Keratinocyte (primary cell): ENCODE results near the gene CHST8. TPM values are rescaled to one million over a fixed set of nuclear protein-coding genes. Genes with fewer than 3 reads are reported as not detected.

Experiments
- DNase-seq: peaks from one replicate; pipeline ENCODE4 v3.0.0-alpha.2; 2011; ENCODE audit warnings: low read depth, missing footprints, low spot score
- FAIRE-seq: peaks from 2 replicates; lab custom pipeline; 2011; peaks lifted over from hg19 to GRCh38; lab: Jason Lieb, UNC
- H2AFZ ChIP-seq: 2 replicates; pipeline ENCODE4 v1.6.0; 2012; ENCODE audit warnings: low read length, control low read depth, inconsistent platforms; ENCODE audit not compliant: control insufficient read depth
- H3K27ac ChIP-seq: 2 replicates; pipeline ENCODE4 v1.5.1; 2011; ENCODE audit warnings: low read length; ENCODE audit not compliant: control insufficient read depth, insufficient read depth
- H3K27me3 ChIP-seq: 3 replicates; pipeline ENCODE4 v1.6.0; 2011; ENCODE audit warnings: low read length; ENCODE audit not compliant: control insufficient read depth, insufficient read depth; ENCODE audit errors: extremely low read depth
- H3K36me3 ChIP-seq, 2 experiments: 2 replicates in 1 of 2; 3 replicates in 1 of 2; pipeline ENCODE4 v1.5.1; 2011; ENCODE audit warnings: low read length in 2 of 2, mild to moderate bottlenecking in 1 of 2; ENCODE audit not compliant: control insufficient read depth in 2 of 2, insufficient read depth in 2 of 2; ENCODE audit errors: extremely low read depth in 1 of 2
- H3K4me1 ChIP-seq: 3 replicates; pipeline ENCODE4 v1.5.1; 2011; ENCODE audit warnings: low read length; ENCODE audit not compliant: control insufficient read depth, insufficient read depth; ENCODE audit errors: extremely low read depth
- H3K4me2 ChIP-seq: 3 replicates; pipeline ENCODE4 v1.6.0; 2011; ENCODE audit warnings: low read depth, low read length; ENCODE audit not compliant: control insufficient read depth, insufficient read depth; ENCODE audit errors: extremely low read depth
- H3K4me3 ChIP-seq, 3 experiments: fragments of 200-600 bp in 1 of 3; sonication (generic) in 1 of 3; 2 replicates in 2 of 3; 3 replicates in 1 of 3; pipeline ENCODE4 v1.5.1; 2011 to 2016; ENCODE audit warnings: low read length in 3 of 3, mild to moderate bottlenecking in 3 of 3, control low read depth in 2 of 3, inconsistent platforms in 1 of 3, low read depth in 1 of 3, mixed read lengths in 1 of 3, mixed run types in 1 of 3, moderate library complexity in 1 of 3; ENCODE audit not compliant: control insufficient read depth in 2 of 3, insufficient read depth in 2 of 3; ENCODE audit errors: extremely low read depth in 1 of 3
- H3K79me2 ChIP-seq: 2 replicates; pipeline ENCODE4 v1.6.0; 2012; ENCODE audit warnings: low read length; ENCODE audit not compliant: control insufficient read depth, insufficient read depth
- H3K9ac ChIP-seq: 3 replicates; pipeline ENCODE4 v1.6.0; 2011; ENCODE audit warnings: low read length; ENCODE audit not compliant: control insufficient read depth, insufficient read depth; ENCODE audit errors: extremely low read depth
- H3K9me1 ChIP-seq: 3 replicates; pipeline ENCODE4 v1.6.0; 2011; ENCODE audit warnings: low read length; ENCODE audit not compliant: control insufficient read depth, insufficient read depth; ENCODE audit errors: extremely low read depth
- H3K9me3 ChIP-seq: 2 replicates; pipeline ENCODE4 v1.5.1; 2012; ENCODE audit warnings: low read depth, low read length; ENCODE audit not compliant: control insufficient read depth
- H4K20me1 ChIP-seq: 3 replicates; pipeline ENCODE4 v1.6.0; 2011; ENCODE audit warnings: low read length; ENCODE audit not compliant: control insufficient read depth, insufficient read depth; ENCODE audit errors: extremely low read depth
- EZH2 ChIP-seq: IDR thresholded peaks from one replicate; pipeline ENCODE4 v1.6.1; 2012; ENCODE audit warnings: inconsistent platforms, mild to moderate bottlenecking, low read length, moderate library complexity
- dilution Hi-C: fragments of 300-500 bp; cut with MboI; formaldehyde crosslinking; loops from one replicate; pipeline ENCODE4 v1.7.0; 2020; ENCODE audit warnings: low sequenced_read_pairs; ENCODE audit not compliant: extremely low pct_ligation_motif_present
- polyA plus RNA-seq, 5 experiments: library from polyadenylated mRNA; depleted of rRNA in 3 of 5; stranded (reverse) in 3 of 5; stranded (forward) in 1 of 5; unstranded in 1 of 5; fragments of >200 nt; gene quantifications; 1 replicate in 1 of 5; 2 replicates in 3 of 5; 3 replicates in 1 of 5; pipeline versions ENCODE4 v1.2.1 to v1.2.3, GENCODE V29; 2011 to 2012; ENCODE audit warnings: missing spikeins in 2 of 5, low read depth in 1 of 5, low replicate concordance in 1 of 5
- TF ChIP-seq, protein P1 (sequence below), 3 experiments: IDR thresholded peaks in 1 of 3; conservative IDR thresholded peaks in 1 of 3; optimal IDR thresholded peaks in 1 of 3; 2 replicates in 2 of 3; 3 replicates in 1 of 3; pipeline versions ENCODE3 to v1.5.1; 2011; ENCODE audit warnings: low read length in 3 of 3, mild to moderate bottlenecking in 3 of 3, moderate library complexity in 2 of 3, control low read depth in 1 of 3, inconsistent platforms in 1 of 3; ENCODE audit not compliant: insufficient read depth in 2 of 3; ENCODE audit errors: extremely low read depth in 1 of 3

The CHST8 gene
- polyA plus RNA-seq, 1 donor (not counting 4 experiments of a cell fraction or from before 2014, with no cell fraction given): not detected

DNA sequence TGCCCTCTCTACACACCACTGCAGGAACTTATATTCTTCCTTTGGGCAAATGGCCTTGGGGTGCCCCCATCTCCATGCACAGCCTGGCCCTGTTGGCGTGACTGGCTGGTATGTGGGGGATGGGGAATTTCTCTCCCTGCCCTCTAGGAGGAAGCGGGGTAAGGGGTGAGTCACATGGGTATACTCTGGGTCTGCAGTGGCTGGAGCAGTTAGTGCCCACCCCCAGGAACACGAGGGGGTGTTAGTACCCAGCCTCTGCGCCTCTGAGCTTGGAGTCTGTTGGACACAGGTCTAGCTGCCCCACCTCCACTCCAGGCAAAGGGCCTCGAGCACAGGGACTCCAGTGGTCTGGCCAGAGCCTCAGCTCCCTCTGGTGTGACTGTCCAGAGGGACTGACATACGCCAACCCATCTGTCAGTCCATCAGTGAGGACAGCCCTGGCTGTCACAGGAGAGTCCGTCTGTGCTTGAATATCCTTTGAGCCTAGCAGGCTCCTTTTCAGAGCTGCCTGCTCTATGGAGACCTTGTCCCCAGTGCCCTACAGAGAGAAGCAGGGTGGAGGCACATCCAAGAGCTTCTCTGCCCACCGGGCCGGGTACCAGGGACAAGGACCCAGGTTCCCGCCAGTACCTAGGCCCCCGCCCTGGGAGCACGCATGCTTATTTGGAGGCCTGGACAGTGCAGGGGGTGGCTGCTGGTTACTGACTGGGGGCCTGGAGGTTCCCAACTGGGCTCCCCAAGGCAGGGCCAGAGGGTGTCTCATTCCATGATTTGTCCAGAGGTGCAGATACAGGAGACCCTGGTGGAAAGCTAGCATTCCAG, 66.6 kb downstream of the CHST8 start:
- Histone ChIP-seq H3K9me3 (no peaks in the 10 kb centered on the region), H3K4me2 (no peak overlapping the region), H3K9ac (no peak overlapping the region), H3K9me1 (no peaks in the 10 kb centered on the region), H3K4me1 (no peaks in the 10 kb centered on the region), H4K20me1 (no peaks in the 10 kb centered on the region), H2AFZ (no peak overlapping the region), H3K79me2 (no peaks in the 10 kb centered on the region), H3K27ac (no peak overlapping the region), H3K36me3 (no peaks in the 10 kb centered on the region), H3K4me3 (no peak overlapping the region), H3K27me3 (peaks cover 10% of the 10 kb centered on the region)
- no peak for TF ChIP-seq EZH2
- TF ChIP-seq, protein P1, sequence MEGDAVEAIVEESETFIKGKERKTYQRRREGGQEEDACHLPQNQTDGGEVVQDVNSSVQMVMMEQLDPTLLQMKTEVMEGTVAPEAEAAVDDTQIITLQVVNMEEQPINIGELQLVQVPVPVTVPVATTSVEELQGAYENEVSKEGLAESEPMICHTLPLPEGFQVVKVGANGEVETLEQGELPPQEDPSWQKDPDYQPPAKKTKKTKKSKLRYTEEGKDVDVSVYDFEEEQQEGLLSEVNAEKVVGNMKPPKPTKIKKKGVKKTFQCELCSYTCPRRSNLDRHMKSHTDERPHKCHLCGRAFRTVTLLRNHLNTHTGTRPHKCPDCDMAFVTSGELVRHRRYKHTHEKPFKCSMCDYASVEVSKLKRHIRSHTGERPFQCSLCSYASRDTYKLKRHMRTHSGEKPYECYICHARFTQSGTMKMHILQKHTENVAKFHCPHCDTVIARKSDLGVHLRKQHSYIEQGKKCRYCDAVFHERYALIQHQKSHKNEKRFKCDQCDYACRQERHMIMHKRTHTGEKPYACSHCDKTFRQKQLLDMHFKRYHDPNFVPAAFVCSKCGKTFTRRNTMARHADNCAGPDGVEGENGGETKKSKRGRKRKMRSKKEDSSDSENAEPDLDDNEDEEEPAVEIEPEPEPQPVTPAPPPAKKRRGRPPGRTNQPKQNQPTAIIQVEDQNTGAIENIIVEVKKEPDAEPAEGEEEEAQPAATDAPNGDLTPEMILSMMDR (optimal IDR thresholded peaks at IDR 0.05 in 1 of 3, IDR thresholded peaks at IDR 0.05 in 1 of 3, conservative IDR thresholded peaks at IDR 0.05 in 1 of 3; ENCODE audit: extremely low read depth in 1 of 3, insufficient read depth in 2 of 3, low read length in 3 of 3): no peak
- no peak for DNase-seq
- dilution Hi-C loops: no loop called here
- FAIRE-seq: no peak

DNA sequence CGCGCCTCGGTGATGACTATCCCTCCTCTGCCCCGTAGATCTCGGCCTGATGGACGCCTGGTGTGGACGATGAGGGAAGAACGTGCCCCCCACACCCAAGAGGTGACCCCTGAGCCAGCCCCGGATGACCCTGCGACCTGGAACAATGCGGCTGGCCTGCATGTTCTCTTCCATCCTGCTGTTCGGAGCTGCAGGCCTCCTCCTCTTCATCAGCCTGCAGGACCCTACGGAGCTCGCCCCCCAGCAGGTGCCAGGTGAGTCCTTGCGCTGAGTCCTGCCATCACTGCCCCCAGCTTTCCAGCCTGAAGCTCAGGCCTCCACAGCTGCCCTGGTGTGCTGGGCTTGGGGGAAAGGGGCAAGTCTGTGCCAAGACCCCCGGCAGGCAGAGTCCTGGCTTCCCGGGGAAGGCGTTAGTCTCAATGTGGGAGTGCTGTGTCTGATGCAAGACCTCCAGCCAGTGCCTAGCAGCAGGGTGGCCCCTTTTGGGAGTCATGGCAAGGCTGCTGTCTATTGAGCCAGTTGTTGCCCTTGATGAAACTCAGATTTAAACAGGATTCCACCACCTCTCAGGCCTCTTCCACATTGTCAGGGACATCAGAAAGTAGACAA, 67.5 kb downstream of the CHST8 start:
- FAIRE-seq (no peak), DNase-seq (no peak)
- Histone ChIP-seq H4K20me1 (no peaks in the 10 kb centered on the region), H3K79me2 (no peaks in the 10 kb centered on the region), H3K9ac (no peak overlapping the region), H3K9me3 (no peaks in the 10 kb centered on the region), H3K4me2 (no peak overlapping the region), H3K4me1 (no peaks in the 10 kb centered on the region), H3K36me3 (no peaks in the 10 kb centered on the region), H3K9me1 (no peaks in the 10 kb centered on the region), H3K27me3 (peaks cover 8% of the 10 kb centered on the region), H3K4me3 (no peak overlapping the region), H2AFZ (no peak overlapping the region), H3K27ac (no peak overlapping the region)
- dilution Hi-C loops: no loop called here
- no peak for TF ChIP-seq EZH2
- TF ChIP-seq, protein P1 (optimal IDR thresholded peaks at IDR 0.05 in 1 of 3, IDR thresholded peaks at IDR 0.05 in 1 of 3, conservative IDR thresholded peaks at IDR 0.05 in 1 of 3; ENCODE audit: extremely low read depth in 1 of 3, insufficient read depth in 2 of 3, low read length in 3 of 3): no peak
